22Rv1 (cell line): Measurements from ENCODE around the gene OR2H2.

Experiments
- H3K27ac ChIP-seq: fragments of 450-650 bp; 2 replicates; pipeline ENCODE4 v1.5.1; 2017
- CTCF ChIP-seq: fragments of 450-650 bp; IDR thresholded peaks from 2 replicates; pipeline ENCODE4 v1.5.1; 2017; ENCODE audit warnings: mild to moderate bottlenecking
- ZFX ChIP-seq: fragments of 450-650 bp; IDR thresholded peaks from 2 replicates; pipeline ENCODE4 v1.6.1; 2017; ENCODE audit warnings: antibody characterized with exemption, borderline replicate concordance

Gene OR2H2

DNA sequence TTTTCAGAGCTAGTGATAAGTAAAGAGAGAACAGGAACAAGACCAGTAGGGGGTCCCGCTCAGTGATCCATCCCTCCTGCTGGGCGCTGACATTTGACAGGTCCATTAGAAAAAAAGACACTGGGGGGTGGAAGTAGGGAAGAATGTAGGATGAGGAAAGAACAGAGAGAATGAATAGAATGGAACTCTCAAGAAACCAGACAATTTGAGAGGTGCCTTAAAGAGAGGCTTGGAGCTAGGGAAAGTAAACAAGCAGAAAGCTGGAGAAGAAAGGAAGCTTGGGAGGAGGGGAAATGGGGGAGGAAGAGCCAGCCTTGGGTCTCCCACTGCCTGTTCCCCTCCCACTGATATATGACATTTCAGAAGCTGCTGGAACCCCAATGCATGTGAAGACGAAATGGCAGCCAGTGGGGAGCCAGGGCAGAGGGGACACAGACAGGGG lies 39.6 kb downstream of the OR2H2 start:
- TF ChIP-seq ZFX = no peak
- TF ChIP-seq CTCF = no peak
- H3K27ac ChIP-seq = no peak overlapping the region

GRCh38 chr6:29625337-29625930 lies 40.5 kb downstream of the OR2H2 start:
- H3K27ac ChIP-seq = no peak overlapping the region
- no peak for TF ChIP-seq ZFX
- no peak for TF ChIP-seq CTCF

- no peak overlapping the region for H3K27ac ChIP-seq
- no peak for TF ChIP-seq ZFX
- TF ChIP-seq CTCF = no peak
These were observed 42.2 kb downstream of the OR2H2 start for GRCh38 chr6:29626948-29627754.

DNA sequence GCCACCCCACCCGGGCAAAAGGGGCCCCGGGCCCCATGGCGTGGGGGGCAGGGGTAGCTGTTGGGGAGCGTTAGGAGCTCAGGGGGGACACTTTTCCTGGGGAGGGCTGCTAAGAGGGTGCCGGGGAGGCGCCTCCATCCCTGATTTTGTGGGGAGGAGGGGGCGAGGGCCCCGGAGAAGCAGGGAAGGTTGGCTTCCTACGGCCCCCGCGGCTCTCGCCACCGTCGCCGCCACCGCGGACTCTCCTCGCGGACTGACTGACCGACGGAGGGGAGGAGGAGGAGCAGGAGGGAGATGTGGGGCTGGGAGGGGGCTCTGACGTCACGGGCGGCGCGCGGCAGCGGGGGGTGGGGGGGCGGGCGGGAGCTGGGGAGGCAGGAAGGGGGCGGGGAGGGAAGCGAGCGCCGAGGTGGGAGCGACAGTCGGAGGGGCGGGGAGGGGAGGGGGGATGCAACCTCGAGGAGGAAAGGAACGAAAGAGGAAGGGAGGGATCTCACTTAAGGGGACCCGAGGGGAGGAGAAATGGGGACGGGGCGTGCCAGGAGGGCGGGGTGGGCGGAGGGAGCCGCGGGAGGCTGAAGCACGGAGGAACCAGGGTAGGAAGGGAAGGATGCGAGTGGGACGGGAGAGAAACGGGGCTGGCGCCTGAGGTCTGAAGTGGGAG lies 43.0 kb downstream of the OR2H2 start:
- TF ChIP-seq ZFX (no peak), CTCF (no peak)
- no peak overlapping the region for H3K27ac ChIP-seq

DNA sequence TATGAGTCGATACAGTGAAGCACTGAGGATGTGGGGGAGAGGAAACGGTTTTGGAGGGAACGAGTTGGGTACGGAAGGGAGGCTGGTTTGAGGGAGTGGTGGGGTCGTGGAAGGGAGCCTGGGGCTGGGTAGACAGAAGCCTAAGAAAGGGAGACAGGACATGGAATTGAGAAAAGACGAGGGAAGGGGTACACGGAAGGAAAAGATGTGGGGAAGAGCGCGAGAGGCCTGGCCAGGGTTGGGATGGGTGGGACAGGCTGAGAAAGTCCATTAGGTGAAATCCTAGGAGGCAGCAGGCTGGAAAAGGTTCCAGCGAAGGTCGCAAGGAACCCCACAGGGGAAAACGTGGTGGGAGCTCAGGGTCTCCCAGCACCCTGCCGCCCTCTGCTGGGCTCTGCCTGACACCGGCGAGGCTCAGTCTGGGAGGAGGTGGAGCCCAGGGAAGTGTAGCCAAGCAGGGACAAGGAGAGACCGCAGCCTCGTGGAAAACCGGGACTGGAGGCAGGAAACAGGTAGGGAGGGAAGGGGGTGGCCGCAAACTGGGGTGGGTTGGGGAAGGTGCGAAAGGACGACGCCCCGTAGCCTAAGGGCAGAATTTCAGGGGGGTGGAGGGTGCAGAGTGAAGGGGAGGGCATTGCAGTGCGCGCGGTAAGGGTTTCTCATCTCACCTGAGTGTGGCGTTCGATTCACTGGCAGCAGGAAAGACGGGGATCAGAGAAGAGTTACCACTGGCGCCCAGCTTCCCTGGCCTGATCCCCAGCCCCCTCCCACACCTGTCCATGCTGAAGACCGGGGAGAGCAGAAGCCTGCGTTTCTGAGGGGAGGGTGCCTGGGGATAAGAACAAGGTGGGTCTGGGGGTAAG lies 43.7 kb downstream of the OR2H2 start:
- no peak overlapping the region for H3K27ac ChIP-seq
- TF ChIP-seq CTCF (peak; percentile 87), ZFX (no peak)

- H3K27ac ChIP-seq = no peak overlapping the region
- TF ChIP-seq CTCF = no peak
- TF ChIP-seq ZFX = no peak
These were observed 44.6 kb downstream of the OR2H2 start for GRCh38 chr6:29629571-29629970.
